ENCODE results near the gene C2CD4B. TPM values are rescaled to one million over a fixed set of nuclear protein-coding genes. Genes with fewer than 3 reads are reported as not detected.

C2CD4B gene
- total RNA-seq, 3 donors from 2014 or later = 0.96 to 2.5 (median 0.98) TPM

- intact Hi-C loops (cut with DNase I; ENCODE audit: low total_unique reads) = no loop called here
- no peak overlapping the region for H3K4me3 ChIP-seq
- DNase-seq (ENCODE audit: low spot score in 2 of 2) = no peak
- no peak overlapping the region for H3K27ac ChIP-seq
- TF ChIP-seq CTCF (IDR thresholded peaks at IDR 0.05) (no peak), POLR2AphosphoS5 (IDR thresholded peaks at IDR 0.05) (no peak), POLR2A (IDR thresholded peaks at IDR 0.05) (no peak)
- no peaks in the 10 kb centered on the region for H3K9me3 ChIP-seq
- no peaks in the 10 kb centered on the region for H3K4me1 ChIP-seq
- H3K36me3 ChIP-seq = no peaks in the 10 kb centered on the region
- no peaks in the 10 kb centered on the region for H3K27me3 ChIP-seq
Measured at GRCh38 chr15:62153228-62153627, 11.9 kb downstream of the C2CD4B start.

- H3K27ac ChIP-seq = no peak overlapping the region
- H3K27me3 ChIP-seq = no peaks in the 10 kb centered on the region
- no peak overlapping the region for H3K4me3 ChIP-seq
- H3K9me3 ChIP-seq = no peaks in the 10 kb centered on the region
- no peak for TF ChIP-seq POLR2AphosphoS5 (IDR thresholded peaks at IDR 0.05)
- TF ChIP-seq CTCF (IDR thresholded peaks at IDR 0.05) = no peak
- no peak for TF ChIP-seq POLR2A (IDR thresholded peaks at IDR 0.05)
- H3K36me3 ChIP-seq = no peaks in the 10 kb centered on the region
- DNase-seq (ENCODE audit: low spot score in 2 of 2) = no peak
- H3K4me1 ChIP-seq = no peaks in the 10 kb centered on the region
- intact Hi-C loops (cut with DNase I; ENCODE audit: low total_unique reads) = no loop called here
Measured at GRCh38 chr15:62150445-62150844, 14.6 kb downstream of the C2CD4B start.

GRCh38 chr15:62149729-62150128, 15.4 kb downstream of the C2CD4B start:
- TF ChIP-seq POLR2AphosphoS5 (IDR thresholded peaks at IDR 0.05) (no peak), CTCF (IDR thresholded peaks at IDR 0.05) (no peak), POLR2A (IDR thresholded peaks at IDR 0.05) (no peak)
- Histone ChIP-seq H3K4me1 (no peaks in the 10 kb centered on the region), H3K4me3 (no peak overlapping the region), H3K9me3 (no peaks in the 10 kb centered on the region), H3K36me3 (no peaks in the 10 kb centered on the region), H3K27ac (no peak overlapping the region), H3K27me3 (no peaks in the 10 kb centered on the region)
- intact Hi-C loops (cut with DNase I; ENCODE audit: low total_unique reads) = loop anchor here (5.0 kb wide), 1 partner anchor 78 kb away; no protein-coding TSS in a partner anchor
- DNase-seq (ENCODE audit: low spot score in 2 of 2) = no peak

GRCh38 chr15:62147551-62147950, 17.5 kb downstream of the C2CD4B start:
- intact Hi-C loops (cut with DNase I; ENCODE audit: low total_unique reads) = loop anchor here (5.0 kb wide), 1 partner anchor 80 kb away; no protein-coding TSS in a partner anchor
- Histone ChIP-seq H3K36me3 (no peaks in the 10 kb centered on the region), H3K4me1 (no peaks in the 10 kb centered on the region), H3K27me3 (no peaks in the 10 kb centered on the region), H3K9me3 (no peaks in the 10 kb centered on the region), H3K27ac (no peak overlapping the region), H3K4me3 (no peak overlapping the region)
- DNase-seq (ENCODE audit: low spot score in 2 of 2) = no peak
- TF ChIP-seq POLR2A (IDR thresholded peaks at IDR 0.05) = no peak

- Histone ChIP-seq H3K36me3 (no peaks in the 10 kb centered on the region), H3K27me3 (no peaks in the 10 kb centered on the region), H3K27ac (no peak overlapping the region), H3K4me3 (no peak overlapping the region), H3K4me1 (no peaks in the 10 kb centered on the region), H3K9me3 (no peaks in the 10 kb centered on the region)
- intact Hi-C loops (cut with DNase I; ENCODE audit: low total_unique reads) = loop anchor here (5.0 kb wide), 1 partner anchor 80 kb away; no protein-coding TSS in a partner anchor
- no peak for TF ChIP-seq POLR2AphosphoS5 (IDR thresholded peaks at IDR 0.05)
- no peak for TF ChIP-seq POLR2A (IDR thresholded peaks at IDR 0.05)
- TF ChIP-seq CTCF (IDR thresholded peaks at IDR 0.05) = no peak
- DNase-seq (ENCODE audit: low spot score in 2 of 2) = no peak
Measured at GRCh38 chr15:62147149-62147548, 17.9 kb downstream of the C2CD4B start.

Data from breast epithelium (tissue), 4 donors.